ENCODE results near the gene PDLIM1.

DNA sequence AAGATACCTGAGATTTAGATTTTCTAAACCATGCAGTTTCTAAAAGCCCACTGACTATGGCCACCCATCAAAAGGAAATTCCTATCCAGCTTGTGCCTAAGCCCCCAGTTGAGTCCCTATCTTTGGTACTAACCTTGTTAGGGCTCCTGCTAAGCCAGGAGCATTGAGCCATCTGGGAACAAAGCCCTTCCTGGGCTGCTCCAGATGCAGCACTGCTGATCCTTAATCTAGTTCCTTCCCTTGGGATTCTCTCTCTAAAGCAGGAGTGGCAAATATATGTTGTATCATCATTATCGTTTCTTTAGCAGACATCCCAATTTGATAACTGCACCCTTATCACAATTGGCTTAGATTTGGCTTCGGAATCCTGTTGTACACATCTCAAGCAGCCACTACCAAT lies 24.7 kb upstream of the PDLIM1 start:
- TF ChIP-seq, protein P1, sequence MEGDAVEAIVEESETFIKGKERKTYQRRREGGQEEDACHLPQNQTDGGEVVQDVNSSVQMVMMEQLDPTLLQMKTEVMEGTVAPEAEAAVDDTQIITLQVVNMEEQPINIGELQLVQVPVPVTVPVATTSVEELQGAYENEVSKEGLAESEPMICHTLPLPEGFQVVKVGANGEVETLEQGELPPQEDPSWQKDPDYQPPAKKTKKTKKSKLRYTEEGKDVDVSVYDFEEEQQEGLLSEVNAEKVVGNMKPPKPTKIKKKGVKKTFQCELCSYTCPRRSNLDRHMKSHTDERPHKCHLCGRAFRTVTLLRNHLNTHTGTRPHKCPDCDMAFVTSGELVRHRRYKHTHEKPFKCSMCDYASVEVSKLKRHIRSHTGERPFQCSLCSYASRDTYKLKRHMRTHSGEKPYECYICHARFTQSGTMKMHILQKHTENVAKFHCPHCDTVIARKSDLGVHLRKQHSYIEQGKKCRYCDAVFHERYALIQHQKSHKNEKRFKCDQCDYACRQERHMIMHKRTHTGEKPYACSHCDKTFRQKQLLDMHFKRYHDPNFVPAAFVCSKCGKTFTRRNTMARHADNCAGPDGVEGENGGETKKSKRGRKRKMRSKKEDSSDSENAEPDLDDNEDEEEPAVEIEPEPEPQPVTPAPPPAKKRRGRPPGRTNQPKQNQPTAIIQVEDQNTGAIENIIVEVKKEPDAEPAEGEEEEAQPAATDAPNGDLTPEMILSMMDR (IDR thresholded peaks at IDR 0.05; ENCODE audit: insufficient read depth, low read length, poor library complexity, severe bottlenecking): no peak
- TF ChIP-seq EZH2phosphoT487 (conservative IDR thresholded peaks at IDR 0.05; ENCODE audit: low read length): no peak
